Upper lobe of left lung (tissue), 4 donors: ENCODE data around the gene VASH2.

Source experiments
- CTCF ChIP-seq, 6 experiments: fragments of 450-650 bp in 4 of 6; fragments of 200-600 bp in 2 of 6; sonication (generic) in 2 of 6; IDR thresholded peaks; one replicate each; pipeline ENCODE4 v1.5.1; 2016 to 2019; ENCODE audit warnings: antibody characterized with exemption in 6 of 6
- POLR2A ChIP-seq, 4 donors: fragments of 450-650 bp; IDR thresholded peaks; one replicate each; pipeline ENCODE4 v1.5.1; 2016 to 2017; ENCODE audit warnings: antibody characterized with exemption in 4 of 4, mild to moderate bottlenecking in 2 of 4
- POLR2AphosphoS5 ChIP-seq, 2 donors: sonication (generic); formaldehyde crosslinking; IDR thresholded peaks; one replicate each; pipeline ENCODE4 v1.5.1; 2017; ENCODE audit warnings: antibody characterized with exemption in 2 of 2

- TF ChIP-seq CTCF (IDR thresholded peaks at IDR 0.05) (no peak), POLR2AphosphoS5 (IDR thresholded peaks at IDR 0.05) (no peak), POLR2A (IDR thresholded peaks at IDR 0.05) (no peak)
Measured at GRCh38 chr1:212958175-212958574, 7.8 kb downstream of the VASH2 start.
